ENCODE measurements around the gene CYGB.

GRCh38 chr17:76523084-76524037, 14.1 kb downstream of the CYGB start:
- no peak for TF ChIP-seq REST (IDR thresholded peaks at IDR 0.05; ENCODE audit: insufficient read depth in 1 of 2, low read depth in 2 of 2, low read length in 2 of 2)
- TF ChIP-seq POLR2AphosphoS5 (IDR thresholded peaks at IDR 0.05; ENCODE audit: low read depth, low read length) = no peak
- peak; percentile 86 for TF ChIP-seq FOXP2 (optimal IDR thresholded peaks at IDR 0.05; ENCODE audit: borderline replicate concordance, extremely low read depth, extremely low read length, insufficient read depth)
- TF ChIP-seq SIN3A (IDR thresholded peaks at IDR 0.05; ENCODE audit: borderline replicate concordance, insufficient read depth, low read length) = no peak
